Right ventricle myocardium superior (tissue), 1 donor: ENCODE measurements around the gene HAL. TPM values are rescaled to one million over a fixed set of nuclear protein-coding genes. Genes with fewer than 3 reads are reported as not detected.
A peak's percentile ranks its signal among the peaks of the same experiment; 100 is the strongest.

Experiments used
- ATAC-seq: fragments of 200-7000 bp; cut with Tn5 transposase; one replicate; pipeline ENCODE4 v1.9.1; 2020; ENCODE audit warnings: mild to moderate bottlenecking; ENCODE audit not compliant: poor library complexity
- DNase-seq: peaks from one replicate; pipeline ENCODE4 v3.0.0-alpha.2; 2020
- intact Hi-C: fragments of 100-400 bp; cut with DNase I; formaldehyde crosslinking; loops from one replicate; pipeline ENCODE4 v1.11.2; 2022
- total RNA-seq: library from RNA; stranded (reverse); fragmentation: NEBNext Ultra II Directional; extraction: Animal tissue kit (Norgen Biotek cat#: 25700); gene quantifications from one replicate; pipeline ENCODE4 v1.2.1, GENCODE V29; 2021
- donor health status: DM: no; HTN: yes; CAD: no; lungs with severe emphysema.

Gene HAL
- total RNA-seq, 1 donor from 2014 or later = 0.16 TPM

DNA sequence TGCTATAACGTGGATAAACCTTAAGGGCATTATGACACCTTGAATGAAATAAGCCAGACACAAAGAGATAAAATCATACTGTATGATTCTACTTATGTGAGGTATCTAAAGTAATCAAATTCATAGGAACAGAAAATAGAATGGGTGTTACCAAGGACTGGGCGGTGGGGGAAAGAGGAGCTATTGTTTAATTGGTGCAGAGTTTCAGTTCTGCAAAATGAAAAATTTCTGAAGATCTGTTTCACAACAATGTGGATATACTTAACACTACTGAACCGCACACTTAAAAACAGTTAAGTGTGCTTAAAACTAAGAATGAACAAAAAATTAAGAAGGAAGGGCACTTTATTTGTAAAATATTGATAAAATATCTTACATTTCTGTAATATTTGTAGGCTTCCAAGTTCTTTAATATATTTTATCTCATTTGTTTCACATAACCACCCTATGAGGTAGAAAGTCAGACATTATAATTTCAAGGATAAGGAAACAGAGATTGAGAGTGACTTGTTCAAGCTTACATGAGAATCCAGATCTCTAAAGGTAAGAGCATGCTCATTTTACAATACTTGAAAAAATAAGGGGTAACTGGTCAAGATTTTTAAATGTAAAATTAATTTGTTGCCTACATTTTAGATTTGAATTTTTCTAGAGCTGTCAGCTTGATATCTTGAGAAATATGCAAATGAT, 24.3 kb upstream of the HAL start:
- intact Hi-C loops = no loop called here
- no peak for DNase-seq
- ATAC-seq = peak; percentile 51

DNA sequence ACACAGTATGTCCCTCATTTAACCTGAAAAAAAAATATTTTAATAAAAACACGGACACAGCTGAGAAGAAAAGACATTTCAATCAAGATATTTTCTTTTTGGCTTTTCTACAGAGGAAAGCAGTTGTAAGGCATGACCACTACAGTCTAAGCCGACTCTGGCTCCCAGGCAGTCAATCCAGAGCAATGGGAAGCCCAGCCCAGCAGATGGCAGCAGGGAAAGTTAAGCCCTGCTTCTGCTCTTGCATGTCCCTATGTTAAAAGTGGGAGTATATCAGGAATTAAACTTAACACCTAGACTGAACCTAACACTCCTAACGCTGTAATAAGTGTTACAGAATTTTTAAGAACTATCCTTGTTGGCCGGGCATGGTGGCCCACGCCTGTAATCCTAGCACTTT, 19.5 kb upstream of the HAL start:
- intact Hi-C loops = no loop called here
- ATAC-seq (peak; percentile 58), DNase-seq (peak; percentile 49)

DNA sequence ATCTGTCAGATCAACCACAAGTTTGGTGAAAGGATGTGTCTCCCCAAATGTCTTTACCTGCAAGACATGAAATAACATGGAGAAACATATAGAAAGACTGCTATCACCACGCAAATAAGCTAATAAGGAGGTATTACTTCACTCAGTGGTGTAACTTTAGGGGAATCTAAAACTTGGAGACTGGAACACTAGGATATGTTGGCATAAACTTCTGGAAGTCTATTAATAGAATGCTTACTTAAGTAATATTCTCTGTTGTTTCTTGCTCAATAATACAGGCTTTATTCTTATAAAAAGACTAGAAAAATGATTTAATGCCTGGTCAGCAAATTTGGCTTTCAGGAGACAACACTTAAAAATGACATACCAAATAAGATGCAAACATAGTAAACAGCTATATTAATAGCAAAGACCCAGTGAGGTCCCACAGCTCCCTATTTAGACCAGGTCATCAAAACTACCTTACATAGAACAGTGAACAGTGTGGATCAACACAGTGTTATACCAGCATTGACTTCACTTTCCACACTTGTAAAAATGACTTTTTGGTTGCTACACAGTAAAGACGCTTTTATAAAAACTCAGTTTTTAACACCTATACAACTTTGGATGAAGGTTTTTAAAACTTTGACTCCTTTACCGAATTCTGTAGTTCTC, 18.9 kb upstream of the HAL start:
- intact Hi-C loops = no loop called here
- peak; percentile 59 for ATAC-seq
- DNase-seq = no peak

DNA sequence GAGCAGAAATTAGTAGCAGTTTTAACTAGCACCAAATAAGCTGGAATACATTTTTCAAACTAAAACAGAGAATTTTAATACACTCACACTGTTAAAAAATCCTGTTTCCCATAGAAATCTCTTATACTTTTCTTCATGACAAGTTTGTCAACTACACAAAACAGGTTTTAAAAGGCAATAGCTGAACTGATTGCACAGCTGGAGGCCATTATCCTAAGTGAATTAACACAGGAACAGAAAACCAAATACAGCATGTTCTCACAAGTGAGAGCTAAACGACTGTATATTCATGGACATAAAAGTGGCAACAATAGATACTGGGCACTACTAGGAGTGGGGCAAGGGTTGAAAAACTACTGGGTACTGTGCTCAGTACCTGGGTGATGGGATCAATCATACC, 11.6 kb upstream of the HAL start:
- ATAC-seq (no peak), DNase-seq (no peak)
- intact Hi-C loops = no loop called here

DNA sequence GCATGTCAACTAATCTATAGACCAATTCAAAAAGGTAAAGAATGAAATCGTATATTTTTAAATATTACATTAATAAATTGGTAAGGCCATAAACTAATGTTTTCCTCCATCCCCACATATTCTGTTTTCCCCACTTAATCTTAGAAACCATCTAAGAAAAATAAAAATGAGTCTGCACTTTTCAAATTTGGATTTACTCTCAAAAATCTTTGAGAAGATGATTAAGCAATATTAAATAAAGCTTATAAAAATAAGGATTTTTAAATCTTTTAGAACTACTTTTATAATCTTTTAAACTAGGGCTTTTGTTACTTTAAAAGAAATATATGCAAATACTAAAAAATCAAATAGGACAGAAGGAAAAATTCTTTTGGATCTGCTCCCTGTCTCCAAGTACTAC, 10.6 kb upstream of the HAL start:
- ATAC-seq (no peak), DNase-seq (no peak)
- intact Hi-C loops = no loop called here

DNA sequence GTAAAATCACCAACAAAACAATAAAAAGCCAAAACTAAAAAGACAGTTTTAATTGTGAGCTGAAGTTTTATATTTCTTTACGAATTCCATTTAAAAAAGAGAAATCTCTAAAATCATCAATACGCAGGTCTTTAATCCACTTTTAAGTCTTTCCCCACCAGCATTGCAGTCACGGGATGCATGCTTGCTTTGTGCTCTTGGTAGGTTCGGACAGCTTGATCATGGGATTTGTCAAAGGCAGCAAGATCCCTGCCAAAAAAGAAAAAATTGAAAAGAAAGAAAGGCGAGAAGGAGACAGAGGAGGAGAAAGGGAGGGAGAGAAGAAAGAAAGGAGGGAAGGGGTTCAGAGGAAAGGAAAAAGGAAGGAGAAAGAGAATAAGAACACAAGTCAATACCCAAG, 4.7 kb upstream of the HAL start:
- no peak for DNase-seq
- intact Hi-C loops = no loop called here
- ATAC-seq = no peak

DNA sequence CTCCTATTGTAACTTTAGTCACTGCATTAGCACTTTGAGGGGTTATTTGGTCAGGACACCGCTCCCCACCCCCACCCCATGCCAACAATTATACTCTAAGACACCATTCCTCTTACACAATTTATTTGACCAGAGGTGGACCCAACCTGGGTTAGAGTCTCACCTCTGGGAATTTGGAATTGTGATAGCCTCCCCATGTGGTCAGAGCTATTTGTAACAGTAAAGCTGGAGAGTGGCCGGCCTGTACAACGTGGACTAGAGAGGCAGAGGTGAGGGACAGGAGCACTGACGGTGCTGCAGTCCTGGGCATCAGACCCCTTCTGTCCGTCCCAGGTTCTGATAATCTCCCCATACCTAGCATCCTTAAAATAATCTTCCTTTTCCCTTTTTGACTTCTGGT, 3.3 kb upstream of the HAL start:
- intact Hi-C loops = loop anchor here (5.0 to 10.0 kb wide), 2 partner anchors 82 to 175 kb away; no protein-coding TSS in a partner anchor
- ATAC-seq (no peak), DNase-seq (no peak)

DNA sequence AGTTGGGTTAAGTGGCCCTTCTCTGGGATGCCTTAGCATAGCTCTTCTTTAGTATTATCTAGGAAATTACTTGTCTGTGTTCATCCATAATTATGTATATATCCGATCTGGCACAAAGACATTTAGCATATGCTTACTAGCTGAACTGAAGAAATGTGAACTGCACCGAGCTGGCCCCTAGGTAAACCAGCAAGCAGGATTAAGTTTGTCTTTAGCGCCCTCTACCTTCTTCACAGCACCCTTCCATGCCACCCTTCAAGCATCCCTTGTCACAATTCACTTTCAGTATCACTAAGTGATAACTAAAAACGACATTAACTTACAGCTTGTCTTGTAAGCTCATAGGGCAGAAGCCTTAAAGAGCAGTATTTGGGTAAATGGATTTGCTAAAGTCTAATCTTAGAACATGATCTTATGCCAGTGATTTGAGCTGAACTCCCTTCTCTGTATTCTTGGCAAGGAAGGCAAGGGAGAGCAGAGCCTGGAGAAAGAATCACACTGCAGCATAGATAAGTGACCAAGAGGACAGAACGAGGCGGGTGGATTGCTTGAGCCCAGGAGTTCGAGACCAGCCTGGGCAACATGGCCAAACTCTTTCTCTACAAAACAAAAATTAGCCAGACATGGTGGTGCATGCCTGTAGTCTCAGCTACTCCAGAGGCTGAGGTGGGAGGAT, 2.6 kb upstream of the HAL start:
- ATAC-seq (peak; percentile 90), DNase-seq (no peak)
- intact Hi-C loops = loop anchor here (5.0 to 10.0 kb wide), 2 partner anchors 81 to 174 kb away; no protein-coding TSS in a partner anchor

DNA sequence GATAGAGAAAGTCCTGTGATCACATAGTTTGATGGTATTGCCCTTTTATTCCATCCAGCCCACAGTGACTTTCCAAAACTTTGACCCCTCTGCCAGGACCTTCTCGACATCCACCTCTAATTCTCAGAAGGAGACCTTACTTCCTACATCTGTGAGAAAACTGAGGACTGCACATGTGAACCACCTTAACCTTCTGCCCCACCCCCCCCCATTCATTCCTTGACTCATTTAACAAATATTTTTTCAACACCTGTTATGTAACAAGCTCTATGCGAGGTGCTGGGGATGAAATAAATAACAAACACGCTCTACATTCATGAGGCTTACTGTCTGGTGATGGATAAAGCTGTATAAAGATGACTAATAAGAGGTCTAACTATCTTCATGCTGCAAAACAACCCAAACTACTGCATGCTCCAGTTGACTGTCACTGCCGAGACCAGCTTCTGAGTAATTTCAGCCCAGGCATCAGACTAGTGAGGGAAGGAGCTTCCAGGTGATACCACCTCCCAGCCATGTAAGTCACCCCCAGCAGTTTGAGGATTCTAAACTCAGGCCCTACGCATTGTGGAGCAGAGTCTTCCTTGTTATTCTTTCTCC, 1.9 kb upstream of the HAL start:
- no peak for DNase-seq
- no peak for ATAC-seq
- intact Hi-C loops = loop anchor here (5.0 to 10.0 kb wide), 2 partner anchors 81 to 173 kb away; no protein-coding TSS in a partner anchor

DNA sequence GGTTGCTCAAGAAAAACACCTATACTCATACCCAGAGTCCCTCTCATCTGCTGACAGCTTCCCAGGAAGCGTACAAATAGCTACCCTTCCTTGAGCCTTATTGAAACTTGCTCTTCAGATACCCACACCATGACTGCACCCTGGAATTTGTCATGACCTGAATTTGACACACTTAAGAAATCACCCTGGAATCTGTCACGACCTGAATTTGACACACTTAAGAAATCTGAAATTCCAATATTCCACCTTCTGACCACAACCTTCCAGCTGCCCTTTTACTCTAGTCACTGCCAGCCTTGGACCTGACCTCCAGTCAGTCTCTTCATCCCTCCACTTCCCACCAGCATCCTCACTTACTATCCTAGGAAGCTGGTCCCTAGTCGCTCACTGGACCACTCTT, 1.1 kb upstream of the HAL start:
- intact Hi-C loops = loop anchor here (5.0 to 10.0 kb wide), 2 partner anchors 80 to 172 kb away; no protein-coding TSS in a partner anchor

DNA sequence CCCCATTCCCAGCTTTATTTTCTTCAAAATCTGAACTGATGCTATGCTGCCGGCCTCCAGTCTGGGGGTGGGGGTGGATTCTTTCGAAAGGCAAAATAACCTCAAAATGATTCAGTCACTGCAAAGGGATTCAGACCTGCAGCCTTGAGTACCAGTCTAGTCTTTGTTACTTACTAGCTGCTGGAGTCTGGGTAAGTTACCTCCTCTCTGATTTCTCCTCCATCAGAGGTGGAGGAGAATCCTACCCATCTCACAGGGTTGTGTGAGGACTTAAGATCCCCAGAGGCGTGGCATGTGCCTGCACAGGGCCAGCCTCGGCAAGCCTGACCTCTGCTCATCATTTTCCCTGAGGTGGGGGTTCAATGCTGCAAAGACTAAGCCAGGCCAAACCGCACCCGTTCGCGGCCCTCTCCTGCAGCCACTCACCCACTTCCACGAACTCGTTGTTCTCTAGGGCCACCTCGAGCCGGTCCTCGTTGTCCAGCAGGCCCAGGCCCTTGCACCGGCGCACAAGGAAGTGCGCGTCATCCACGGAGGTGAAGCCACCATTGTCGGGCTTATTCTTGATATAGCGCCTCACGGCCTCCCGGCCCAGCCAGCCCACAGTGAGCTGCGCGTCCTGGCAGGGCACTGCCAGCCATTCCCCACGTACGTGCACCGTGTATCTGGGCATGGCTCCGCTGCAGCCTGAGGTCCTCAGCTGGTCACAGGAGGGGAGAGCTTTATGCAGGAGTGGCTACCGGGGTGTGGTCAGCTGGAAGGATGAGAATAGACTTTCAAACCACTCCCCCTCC, 709 bp downstream of the HAL start:
- DNase-seq (no peak), ATAC-seq (no peak)
- intact Hi-C loops = loop anchor here (5.0 to 10.0 kb wide), 2 partner anchors 78 to 171 kb away; no protein-coding TSS in a partner anchor

More for the DNA sequence above, 1.1 kb upstream of the HAL start:
- DNase-seq = no peak
- no peak for ATAC-seq

DNA sequence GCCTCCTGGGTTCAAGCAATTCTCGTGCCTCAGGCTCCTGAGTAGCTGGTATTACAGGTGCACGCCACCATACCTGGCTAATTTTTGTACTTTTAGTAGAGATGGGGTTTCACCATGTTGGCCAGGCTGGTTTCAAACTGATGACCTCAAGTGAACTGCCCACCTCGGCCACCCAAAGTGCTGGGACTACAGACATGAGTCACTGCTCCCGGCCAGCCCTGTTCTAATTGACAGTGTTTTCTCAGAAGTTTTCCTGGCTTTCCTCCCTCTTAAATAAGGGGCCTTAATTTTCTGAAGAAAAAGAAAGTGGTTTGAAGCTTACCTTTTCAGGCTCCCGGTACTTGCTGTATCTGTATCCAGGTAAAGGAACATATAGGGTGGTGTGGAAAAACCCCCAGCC, 1.7 kb downstream of the HAL start:
- no peak for ATAC-seq
- intact Hi-C loops = loop anchor here (10.0 kb wide), 1 partner anchor 170 kb away; no protein-coding TSS in a partner anchor
- DNase-seq = no peak

DNA sequence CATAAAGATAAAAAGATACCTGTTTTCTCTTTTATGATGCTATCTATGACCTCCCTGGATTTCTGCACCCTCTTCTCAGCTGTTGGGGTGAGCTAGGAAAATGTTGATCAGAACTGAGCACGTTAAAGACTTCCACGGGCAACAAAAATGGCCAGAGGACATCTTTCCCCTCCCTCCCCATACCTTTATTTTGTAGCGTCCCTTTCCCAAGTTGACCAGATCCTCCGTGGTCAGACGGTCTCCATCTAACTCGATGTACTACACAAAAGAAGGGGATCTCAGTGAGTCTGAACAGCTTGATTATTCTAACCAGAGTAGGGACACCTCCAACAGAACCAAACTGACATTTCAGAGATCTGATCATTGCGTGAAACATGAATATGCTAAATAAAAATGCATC, 2.2 kb downstream of the HAL start:
- intact Hi-C loops = loop anchor here (10.0 kb wide), 1 partner anchor 169 kb away; no protein-coding TSS in a partner anchor
- no peak for DNase-seq
- ATAC-seq = no peak

DNA sequence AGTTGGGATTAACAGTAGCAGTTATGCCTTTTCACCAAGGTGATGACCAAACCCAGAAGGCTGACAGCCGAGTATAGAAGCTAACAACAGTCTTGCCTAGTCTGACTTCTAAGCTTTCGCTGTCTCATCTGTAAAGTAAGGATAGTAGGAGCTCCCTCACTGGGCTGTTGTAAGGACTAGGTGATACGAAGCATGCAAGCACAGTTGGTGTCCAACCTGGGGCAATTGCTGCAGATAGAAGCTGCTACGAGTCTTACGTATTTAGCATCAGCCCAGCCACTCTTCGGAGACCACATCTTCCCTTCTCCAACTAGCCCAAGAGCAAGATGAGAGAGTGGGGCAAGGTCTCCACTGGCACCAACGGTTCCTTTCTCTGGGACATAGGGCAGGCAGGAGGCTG, 6.0 kb downstream of the HAL start:
- ATAC-seq = no peak
- intact Hi-C loops = loop anchor here (10.0 kb wide), 1 partner anchor 165 kb away; no protein-coding TSS in a partner anchor
- DNase-seq = no peak

DNA sequence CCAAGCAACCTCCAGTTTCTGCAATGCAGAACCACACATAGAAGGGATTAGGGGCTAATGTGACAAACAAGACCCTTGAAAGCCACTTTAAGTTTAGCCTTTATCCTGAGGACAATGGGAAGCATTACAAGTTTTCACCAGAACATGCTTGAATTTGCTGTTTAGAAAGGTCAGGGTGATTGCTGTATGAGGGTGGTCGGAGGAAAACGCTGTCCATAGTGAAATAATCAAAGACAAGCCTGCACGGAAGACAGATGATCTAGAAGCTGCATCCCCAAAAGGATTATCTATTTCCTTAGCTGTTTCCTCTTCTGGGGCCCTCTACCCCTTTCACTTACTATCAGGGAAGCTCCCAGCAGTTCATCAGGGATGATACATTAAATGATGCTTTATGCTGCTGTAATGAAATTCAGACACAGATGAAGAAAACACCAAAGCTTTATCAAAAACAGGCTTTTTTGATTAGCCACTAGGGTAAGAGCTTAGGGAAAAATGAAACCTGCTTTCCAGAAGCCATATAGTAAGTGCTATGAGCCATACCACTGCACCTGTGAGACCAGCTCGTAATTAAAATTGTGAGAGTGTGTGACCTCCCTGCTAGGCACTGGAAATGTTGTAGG, 6.5 kb downstream of the HAL start:
- DNase-seq (no peak), ATAC-seq (no peak)
- intact Hi-C loops = loop anchor here (10.0 kb wide), 1 partner anchor 165 kb away; no protein-coding TSS in a partner anchor

DNA sequence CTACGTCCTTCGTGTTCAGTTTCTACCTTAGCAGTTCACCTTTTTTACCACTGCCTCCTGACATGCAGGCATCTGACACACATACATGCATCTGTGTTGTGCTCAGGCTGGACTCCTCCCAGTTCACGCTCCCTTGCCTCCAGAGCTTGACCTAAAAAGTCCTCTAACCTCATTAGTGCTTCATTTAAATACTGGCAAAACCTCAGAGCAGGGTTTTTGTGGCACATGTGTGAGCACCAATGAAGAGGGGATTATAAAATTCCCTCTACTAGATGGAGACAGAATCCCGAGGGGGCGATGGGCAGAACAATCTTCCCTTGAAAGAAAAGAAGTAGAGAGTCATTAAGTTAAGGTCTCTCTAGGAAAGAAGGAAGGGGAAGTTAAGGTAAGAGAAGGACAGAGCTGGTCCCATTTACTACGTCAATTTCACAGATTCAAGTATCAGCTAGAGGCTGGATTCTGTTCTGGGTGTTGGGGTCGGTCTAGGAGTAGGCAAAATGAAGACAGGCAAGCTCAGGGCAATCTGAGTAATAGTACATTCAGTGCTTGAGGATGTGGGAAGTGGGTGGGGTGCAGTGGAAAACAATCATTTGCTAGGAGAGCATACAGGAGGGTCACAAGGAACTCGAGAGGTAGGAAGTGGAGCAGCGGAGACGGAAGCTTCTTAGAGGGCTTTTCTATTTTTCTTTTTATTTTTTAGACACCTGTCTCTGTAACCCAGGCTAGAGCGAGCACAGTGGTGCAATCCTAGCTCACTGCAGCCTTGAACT, 7.5 kb downstream of the HAL start:
- ATAC-seq = no peak
- intact Hi-C loops = no loop called here
- DNase-seq = no peak
